ENCODE results near the gene ST8SIA1. TPM values are rescaled to one million over a fixed set of nuclear protein-coding genes. Genes with fewer than 3 reads are reported as not detected.

Gene ST8SIA1
- total and polyA plus RNA-seq, 10 donors, result 1.7 to 12.2 (median 5.0) TPM

- Histone ChIP-seq H3K4me3 (no peak overlapping the region), H3K36me3 (no peaks in the 10 kb centered on the region), H3K27me3 (replicated peaks in 1 of 7) (no peaks in the 10 kb centered on the region), H3K27ac (no peak overlapping the region), H3K4me1 (no peaks in the 10 kb centered on the region), H3K9me3 (no peaks in the 10 kb centered on the region)
- WGBS, 5 donors, result 90 to 96% (median 93%) methylated on average over 4 of the region's 4 CpGs
- TF ChIP-seq, protein P1, sequence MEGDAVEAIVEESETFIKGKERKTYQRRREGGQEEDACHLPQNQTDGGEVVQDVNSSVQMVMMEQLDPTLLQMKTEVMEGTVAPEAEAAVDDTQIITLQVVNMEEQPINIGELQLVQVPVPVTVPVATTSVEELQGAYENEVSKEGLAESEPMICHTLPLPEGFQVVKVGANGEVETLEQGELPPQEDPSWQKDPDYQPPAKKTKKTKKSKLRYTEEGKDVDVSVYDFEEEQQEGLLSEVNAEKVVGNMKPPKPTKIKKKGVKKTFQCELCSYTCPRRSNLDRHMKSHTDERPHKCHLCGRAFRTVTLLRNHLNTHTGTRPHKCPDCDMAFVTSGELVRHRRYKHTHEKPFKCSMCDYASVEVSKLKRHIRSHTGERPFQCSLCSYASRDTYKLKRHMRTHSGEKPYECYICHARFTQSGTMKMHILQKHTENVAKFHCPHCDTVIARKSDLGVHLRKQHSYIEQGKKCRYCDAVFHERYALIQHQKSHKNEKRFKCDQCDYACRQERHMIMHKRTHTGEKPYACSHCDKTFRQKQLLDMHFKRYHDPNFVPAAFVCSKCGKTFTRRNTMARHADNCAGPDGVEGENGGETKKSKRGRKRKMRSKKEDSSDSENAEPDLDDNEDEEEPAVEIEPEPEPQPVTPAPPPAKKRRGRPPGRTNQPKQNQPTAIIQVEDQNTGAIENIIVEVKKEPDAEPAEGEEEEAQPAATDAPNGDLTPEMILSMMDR (IDR thresholded peaks at IDR 0.05 in 8 of 11, conservative IDR thresholded peaks at IDR 0.05 in 3 of 11), result no peak
- TF ChIP-seq POLR2AphosphoS5 (IDR thresholded peaks at IDR 0.05), result no peak
- intact Hi-C loops (cut with DNase I; ENCODE audit: low total_unique reads), result no loop called here
- no peak for DNase-seq
Measured at GRCh38 chr12:22313286-22313962, 21.1 kb downstream of the ST8SIA1 start.

DNA sequence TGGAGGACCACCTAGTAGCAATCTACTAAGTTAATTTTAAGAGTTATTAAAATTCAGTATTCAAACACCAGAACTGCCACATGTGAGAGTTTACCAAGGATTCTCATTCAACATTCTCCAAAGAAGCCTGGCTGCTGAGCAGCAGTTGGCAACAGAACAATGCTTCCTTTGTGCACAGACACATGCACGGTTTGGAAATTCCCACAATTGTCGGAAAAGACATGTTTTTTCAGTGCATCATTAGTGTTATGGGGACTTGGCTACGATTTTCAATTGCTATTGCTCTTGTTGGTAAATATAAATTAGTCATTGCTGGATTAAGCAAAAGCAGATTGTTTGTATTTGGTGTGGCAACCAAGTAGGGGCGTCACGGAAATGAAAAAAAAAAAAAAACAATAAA lies 22.2 kb downstream of the ST8SIA1 start:
- Histone ChIP-seq H3K27me3 (replicated peaks in 1 of 7) (no peaks in the 10 kb centered on the region), H3K36me3 (no peaks in the 10 kb centered on the region), H3K9me3 (no peaks in the 10 kb centered on the region), H3K4me3 (no peak overlapping the region), H3K4me1 (no peaks in the 10 kb centered on the region), H3K27ac (no peak overlapping the region)
- DNase-seq, result no peak
- TF ChIP-seq POLR2AphosphoS5 (IDR thresholded peaks at IDR 0.05) (no peak), POLR2A (IDR thresholded peaks at IDR 0.05) (no peak)
- TF ChIP-seq, protein P1 (IDR thresholded peaks at IDR 0.05 in 8 of 11, conservative IDR thresholded peaks at IDR 0.05 in 3 of 11), result no peak
- intact Hi-C loops (cut with DNase I; ENCODE audit: low total_unique reads), result no loop called here
- 67 to 84% (median 72%) methylated on average over 5 of the region's 5 CpGs for WGBS, 5 donors

GRCh38 chr12:22310709-22311108 lies 23.8 kb downstream of the ST8SIA1 start:
- Histone ChIP-seq H3K27ac (no peak overlapping the region), H3K4me1 (no peaks in the 10 kb centered on the region), H3K27me3 (replicated peaks in 1 of 7) (no peaks in the 10 kb centered on the region), H3K9me3 (no peaks in the 10 kb centered on the region), H3K36me3 (no peaks in the 10 kb centered on the region), H3K4me3 (no peak overlapping the region)
- TF ChIP-seq POLR2A (IDR thresholded peaks at IDR 0.05) (no peak), POLR2AphosphoS5 (IDR thresholded peaks at IDR 0.05) (no peak)
- TF ChIP-seq, protein P1 (IDR thresholded peaks at IDR 0.05 in 8 of 11, conservative IDR thresholded peaks at IDR 0.05 in 3 of 11), result no peak
- no peak for DNase-seq
- WGBS, 5 donors, result 83 to 90% (median 89%) methylated on average over 2 of the region's 2 CpGs
- intact Hi-C loops (cut with DNase I; ENCODE audit: low total_unique reads), result no loop called here

DNA sequence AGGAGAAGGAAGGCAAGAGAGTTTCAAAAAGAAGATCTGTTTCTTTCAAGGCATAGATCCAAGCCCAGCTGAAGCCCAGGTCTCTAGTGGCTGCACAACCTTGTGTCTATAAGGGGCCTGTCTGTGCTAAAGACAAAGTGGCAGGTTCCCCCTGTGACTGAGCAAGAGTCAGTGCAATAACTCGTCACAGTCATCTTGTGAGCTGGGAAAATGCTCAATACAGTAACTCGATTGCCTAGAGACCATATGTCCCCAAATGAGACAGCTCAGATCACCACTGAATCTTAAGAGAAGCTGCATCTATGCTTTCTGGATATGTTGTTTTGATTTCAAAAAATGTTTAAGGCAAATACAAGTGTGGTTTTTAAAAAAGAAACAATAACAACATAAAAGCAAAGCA lies 24.2 kb downstream of the ST8SIA1 start:
- Histone ChIP-seq H3K4me3 (no peak overlapping the region), H3K9me3 (no peaks in the 10 kb centered on the region), H3K27me3 (replicated peaks in 1 of 7) (no peaks in the 10 kb centered on the region), H3K4me1 (no peaks in the 10 kb centered on the region), H3K36me3 (no peaks in the 10 kb centered on the region), H3K27ac (no peak overlapping the region)
- DNase-seq, result no peak
- TF ChIP-seq, protein P1 (IDR thresholded peaks at IDR 0.05 in 8 of 11, conservative IDR thresholded peaks at IDR 0.05 in 3 of 11), result no peak
- TF ChIP-seq POLR2AphosphoS5 (IDR thresholded peaks at IDR 0.05), result no peak
- TF ChIP-seq POLR2A (IDR thresholded peaks at IDR 0.05), result no peak
- intact Hi-C loops (cut with DNase I; ENCODE audit: low total_unique reads), result no loop called here
- 75 to 86% (median 81%) methylated on average over 2 of the region's 2 CpGs for WGBS, 5 donors
